A673 (cell line): ENCODE data around the gene TRIM40.

Experiments used
- EZH2 ChIP-seq: fragments of 200-600 bp; sonication (generic); IDR thresholded peaks from 2 replicates; pipeline ENCODE4 v1.6.1; 2017; ENCODE audit warnings: borderline replicate concordance, low read depth, mild to moderate bottlenecking, mixed read lengths, antibody characterized with exemption, low read length; ENCODE audit not compliant: poor library complexity, severe bottlenecking
- TF ChIP-seq, protein P1 (sequence below): fragments of 300-800, 200-600 bp; sonication (generic); conservative IDR thresholded peaks from 2 replicates; pipeline ENCODE4 v1.5.1; 2017; ENCODE audit warnings: low read depth, mild to moderate bottlenecking, antibody characterized with exemption, low read length, moderate library complexity, mixed read lengths

DNA sequence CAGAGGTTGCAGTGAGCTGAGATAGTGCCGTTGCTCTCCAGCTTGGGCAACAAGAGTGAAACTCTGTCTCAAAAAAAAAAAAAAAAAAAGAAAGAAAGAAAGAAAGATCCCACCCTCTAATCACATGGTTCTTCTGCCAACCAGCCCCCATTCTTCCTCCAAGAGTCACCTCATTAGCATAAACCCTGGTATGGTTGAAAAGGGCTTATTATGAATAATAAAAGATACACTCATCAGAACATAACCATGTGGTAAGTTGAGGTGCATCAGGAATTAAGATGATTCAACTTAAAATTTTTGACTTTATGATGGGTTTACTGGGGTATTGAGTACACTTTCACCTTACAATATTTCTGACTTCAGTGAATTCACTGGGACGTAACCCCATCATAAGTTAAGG, 793 bp upstream of the TRIM40 start:
- TF ChIP-seq, protein P1, sequence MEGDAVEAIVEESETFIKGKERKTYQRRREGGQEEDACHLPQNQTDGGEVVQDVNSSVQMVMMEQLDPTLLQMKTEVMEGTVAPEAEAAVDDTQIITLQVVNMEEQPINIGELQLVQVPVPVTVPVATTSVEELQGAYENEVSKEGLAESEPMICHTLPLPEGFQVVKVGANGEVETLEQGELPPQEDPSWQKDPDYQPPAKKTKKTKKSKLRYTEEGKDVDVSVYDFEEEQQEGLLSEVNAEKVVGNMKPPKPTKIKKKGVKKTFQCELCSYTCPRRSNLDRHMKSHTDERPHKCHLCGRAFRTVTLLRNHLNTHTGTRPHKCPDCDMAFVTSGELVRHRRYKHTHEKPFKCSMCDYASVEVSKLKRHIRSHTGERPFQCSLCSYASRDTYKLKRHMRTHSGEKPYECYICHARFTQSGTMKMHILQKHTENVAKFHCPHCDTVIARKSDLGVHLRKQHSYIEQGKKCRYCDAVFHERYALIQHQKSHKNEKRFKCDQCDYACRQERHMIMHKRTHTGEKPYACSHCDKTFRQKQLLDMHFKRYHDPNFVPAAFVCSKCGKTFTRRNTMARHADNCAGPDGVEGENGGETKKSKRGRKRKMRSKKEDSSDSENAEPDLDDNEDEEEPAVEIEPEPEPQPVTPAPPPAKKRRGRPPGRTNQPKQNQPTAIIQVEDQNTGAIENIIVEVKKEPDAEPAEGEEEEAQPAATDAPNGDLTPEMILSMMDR, result no peak
- TF ChIP-seq EZH2, result no peak
